Measurements from ENCODE around the gene CCDC180. TPM values are rescaled to one million over a fixed set of nuclear protein-coding genes. Genes with fewer than 3 reads are reported as not detected.

The CCDC180 gene
- polyA plus RNA-seq, 1 donor from 2014 or later = 5.8 TPM

DNA sequence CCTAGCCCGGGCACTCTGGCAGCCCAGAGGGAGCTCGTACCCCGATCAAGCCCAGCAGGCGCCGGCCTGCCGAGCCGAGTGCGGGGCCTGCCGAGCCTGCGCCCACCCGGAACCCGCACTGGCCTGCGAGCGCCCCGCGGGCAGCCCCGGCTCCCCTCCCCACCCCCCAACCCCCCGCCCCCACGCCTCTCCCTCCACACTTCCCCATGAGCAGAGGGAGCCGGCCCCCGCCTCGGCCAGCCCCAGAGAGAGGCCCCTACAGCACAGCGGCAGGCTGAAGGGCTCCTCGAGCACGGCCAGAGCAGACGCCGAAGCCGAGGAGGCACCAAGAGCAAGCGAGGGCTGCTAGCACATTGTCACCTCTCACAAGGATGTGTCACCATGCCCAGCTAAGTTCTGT lies 36.2 kb upstream of the CCDC180 start:
- Histone ChIP-seq H3K4me3 (ENCODE audit: low read length) (no peak overlapping the region), H3K27ac (ENCODE audit: low read length) (no peak overlapping the region), H3K79me2 (replicated peaks; ENCODE audit: insufficient read depth, low read length) (no peaks in the 10 kb centered on the region), H3K9me2 (ENCODE audit: insufficient read depth, low read length) (no peaks in the 10 kb centered on the region), H3K36me3 (ENCODE audit: insufficient read depth, low read length) (no peaks in the 10 kb centered on the region), H3K9ac (ENCODE audit: low read length) (no peak overlapping the region), H2AFZ (ENCODE audit: low read depth, low read length) (no peak overlapping the region), H4K20me1 (ENCODE audit: insufficient read depth) (no peaks in the 10 kb centered on the region), H3F3A (ENCODE audit: insufficient read depth, low read length, poor library complexity, severe bottlenecking) (no peaks in the 10 kb centered on the region), H3K9me3 (ENCODE audit: low read length) (no peaks in the 10 kb centered on the region), H3K4me2 (ENCODE audit: low read length) (no peak overlapping the region), H3K27me3 (ENCODE audit: insufficient read depth, low read depth, low read length) (no peaks in the 10 kb centered on the region)
- TF ChIP-seq RAD21 (conservative IDR thresholded peaks at IDR 0.05) = no peak
- no peak for TF ChIP-seq EP300 (conservative IDR thresholded peaks at IDR 0.05; ENCODE audit: poor library complexity, severe bottlenecking)
- no peak for TF ChIP-seq REST (IDR thresholded peaks at IDR 0.05; ENCODE audit: borderline replicate concordance)

DNA sequence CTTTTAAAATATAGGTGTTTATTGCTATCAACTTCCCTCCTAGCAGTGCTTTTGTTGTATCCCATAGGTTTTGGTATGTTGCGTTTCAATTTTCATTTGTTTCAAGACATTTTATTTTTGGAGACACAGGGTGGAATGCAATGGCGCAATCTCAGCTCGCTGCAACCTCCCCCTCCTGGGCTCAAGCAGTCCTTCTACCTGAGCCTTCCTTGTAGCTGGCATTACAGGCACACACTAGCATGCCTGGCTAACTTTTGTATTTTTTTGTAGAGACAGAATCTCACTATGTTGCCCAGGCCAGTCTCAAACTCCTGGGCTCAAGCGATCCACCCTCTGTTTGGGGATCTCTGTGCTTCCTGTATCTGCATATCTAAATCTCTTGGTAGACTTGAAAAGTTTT lies 35.4 kb upstream of the CCDC180 start:
- Histone ChIP-seq H3K9ac (ENCODE audit: low read length) (no peak overlapping the region), H3K4me3 (ENCODE audit: low read length) (no peak overlapping the region), H3K9me2 (ENCODE audit: insufficient read depth, low read length) (no peaks in the 10 kb centered on the region), H2AFZ (ENCODE audit: low read depth, low read length) (no peak overlapping the region), H3K4me2 (ENCODE audit: low read length) (no peak overlapping the region), H3K9me3 (ENCODE audit: low read length) (no peaks in the 10 kb centered on the region), H3K79me2 (replicated peaks; ENCODE audit: insufficient read depth, low read length) (no peaks in the 10 kb centered on the region), H4K20me1 (ENCODE audit: insufficient read depth) (no peaks in the 10 kb centered on the region), H3K36me3 (ENCODE audit: insufficient read depth, low read length) (no peaks in the 10 kb centered on the region), H3K27ac (ENCODE audit: low read length) (no peak overlapping the region), H3F3A (ENCODE audit: insufficient read depth, low read length, poor library complexity, severe bottlenecking) (no peaks in the 10 kb centered on the region), H3K27me3 (ENCODE audit: insufficient read depth, low read depth, low read length) (no peaks in the 10 kb centered on the region)
- TF ChIP-seq POLR2AphosphoS5 (IDR thresholded peaks at IDR 0.05) (no peak), CTCF (IDR thresholded peaks at IDR 0.05; ENCODE audit: poor library complexity, severe bottlenecking) (no peak), EZH2 (IDR thresholded peaks at IDR 0.05; ENCODE audit: borderline replicate concordance, insufficient read depth, low read length, poor library complexity, severe bottlenecking) (no peak), SMC3 (conservative IDR thresholded peaks at IDR 0.05; ENCODE audit: poor library complexity) (no peak), RAD21 (conservative IDR thresholded peaks at IDR 0.05) (no peak), REST (IDR thresholded peaks at IDR 0.05; ENCODE audit: borderline replicate concordance) (no peak), MXI1 (conservative IDR thresholded peaks at IDR 0.05; ENCODE audit: poor library complexity, severe bottlenecking) (no peak), TAF1 (IDR thresholded peaks at IDR 0.05; ENCODE audit: low read depth) (no peak), EP300 (conservative IDR thresholded peaks at IDR 0.05; ENCODE audit: poor library complexity, severe bottlenecking) (no peak)
